HG03354 (cell line): ENCODE results near the gene FAM8A1.

Source experiments
- ATAC-seq: cut with Tn5 transposase; IDR thresholded peaks from one replicate; pipeline ENCODE4 v1.9.1; 2021; ENCODE audit warnings: mild to moderate bottlenecking; ENCODE audit not compliant: unreplicated experiment, poor library complexity, severe bottlenecking

The FAM8A1 gene

GRCh38 chr6:17653198-17653882 is 53.2 kb downstream of the FAM8A1 start:
- ATAC-seq = no peak

- no peak for ATAC-seq
These were observed 56.0 kb downstream of the FAM8A1 start for GRCh38 chr6:17656092-17656491.

GRCh38 chr6:17656644-17657043 is 56.5 kb downstream of the FAM8A1 start:
- ATAC-seq = no peak
